Posterior cingulate gyrus (tissue), 11 donors: ENCODE results near the gene NAA80.
A peak's percentile ranks its signal among the peaks of the same experiment; 100 is the strongest.
"Not testable (repeated sequence)": the region's sequence is repeated elsewhere in the genome, so short reads cannot be mapped to it uniquely, and the experiment has no call there.

Experiments used
- DNase-seq, 10 donors: peaks; one replicate each; pipeline versions ENCODE4 v3.0.0 to v3.0.0-alpha.2; 2020 to 2021; ENCODE audit warnings: mixed read lengths in 3 of 10
- intact Hi-C: fragments of 100-400 bp; cut with DNase I; formaldehyde crosslinking; loops from one replicate; pipeline ENCODE4 v1.15.1; 2023

NAA80 gene

DNA sequence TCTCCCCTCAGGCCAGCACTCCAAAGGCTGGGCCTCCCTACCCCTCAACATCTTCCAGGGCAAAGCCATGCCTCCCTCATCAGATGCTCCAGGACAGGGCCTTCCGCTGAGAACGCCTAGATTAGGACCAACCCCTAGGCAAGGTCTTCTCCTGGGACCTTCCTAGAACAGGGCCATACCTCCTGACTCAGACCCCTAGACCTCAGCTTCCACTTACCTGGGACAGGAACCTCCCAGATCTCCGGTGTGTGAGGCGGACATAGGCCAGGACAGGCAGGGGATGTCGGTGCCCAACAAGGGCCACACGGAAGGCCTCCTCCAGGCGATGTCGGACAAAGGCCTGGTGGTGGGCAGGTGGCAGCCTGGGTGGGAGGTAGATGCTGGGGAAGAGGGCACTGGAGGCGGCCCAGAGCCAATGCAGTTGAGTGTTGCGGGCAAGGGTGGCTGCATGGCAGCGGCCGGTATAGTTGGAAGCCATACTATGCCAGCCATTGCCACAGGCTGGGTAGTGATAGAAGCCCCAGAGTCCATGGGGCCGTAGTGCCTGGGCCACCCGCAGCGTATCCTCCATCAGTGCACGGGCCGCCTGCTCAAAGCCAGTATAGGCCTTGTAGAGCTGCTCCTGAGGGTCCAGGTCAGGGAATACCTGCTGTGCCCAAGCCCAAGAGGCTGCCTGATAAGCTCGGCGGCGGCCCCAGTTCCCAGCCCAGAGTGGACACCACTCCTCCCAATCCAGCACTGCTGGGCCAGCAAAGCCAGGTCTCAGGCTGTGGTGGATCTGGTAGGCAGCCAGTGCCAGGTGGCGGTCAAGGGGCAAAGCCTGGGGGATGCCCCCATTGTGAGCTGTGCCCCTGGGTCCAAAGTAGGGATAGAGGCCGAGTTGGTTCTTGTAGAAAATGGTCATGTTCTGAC is 4.5 kb downstream of the NAA80 start:
- intact Hi-C loops: no loop called here
- DNase-seq: no peak

DNA sequence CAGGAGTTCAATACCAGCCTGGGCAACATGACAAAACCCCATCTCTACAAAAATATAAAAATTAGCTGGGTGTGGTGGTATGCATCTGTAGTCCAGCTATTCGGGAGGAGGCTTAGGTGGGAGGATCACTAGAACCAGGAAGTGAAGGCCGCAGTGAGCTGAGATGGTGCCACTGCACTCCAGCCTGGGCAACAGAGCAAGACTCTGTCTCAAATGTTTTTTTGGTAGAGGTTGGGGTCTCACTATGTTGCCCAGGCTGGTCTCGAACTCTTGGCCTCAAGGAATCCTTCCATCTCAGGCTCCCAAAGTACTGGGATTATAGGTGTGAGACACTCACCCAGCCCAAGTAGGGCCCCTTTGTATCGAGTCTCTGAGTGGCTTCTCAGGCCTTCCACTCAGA is 5.1 kb downstream of the NAA80 start:
- DNase-seq: no peak
- intact Hi-C loops: no loop called here

DNA sequence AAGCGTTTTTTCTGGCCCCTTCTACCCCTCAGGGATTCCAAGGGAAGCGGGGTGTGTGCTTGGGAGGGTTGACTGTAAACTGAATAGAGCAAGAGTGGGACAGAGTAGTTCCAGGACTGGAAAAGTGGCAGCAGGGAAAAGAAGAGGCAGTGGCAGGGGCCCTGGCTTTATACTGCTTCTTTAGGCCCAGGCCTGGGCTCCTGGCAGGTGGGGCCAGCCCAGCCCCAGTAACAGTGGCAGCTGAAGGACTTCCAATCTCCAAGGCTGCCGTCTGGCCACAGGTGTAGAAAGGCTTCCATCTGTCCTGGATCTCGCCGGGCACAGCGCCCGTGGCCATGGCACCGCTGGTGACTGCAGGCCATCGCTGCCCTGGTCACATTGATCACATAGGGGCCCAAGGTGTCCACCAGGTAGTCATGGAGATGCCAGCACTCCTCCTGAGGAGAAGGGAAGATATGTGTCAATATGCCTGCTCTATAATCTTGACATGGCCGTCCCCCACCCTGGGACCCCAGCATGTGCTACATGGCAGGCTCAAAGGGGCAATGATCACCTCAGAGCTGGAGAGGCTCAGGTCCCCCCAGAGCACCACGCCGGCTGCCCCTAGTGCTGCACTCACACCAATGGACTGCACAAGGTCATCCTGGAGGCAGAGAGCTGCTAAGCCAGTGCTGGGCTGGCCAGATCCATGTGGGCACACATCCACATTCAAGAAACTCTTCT is 6.0 kb downstream of the NAA80 start:
- DNase-seq: no peak
- intact Hi-C loops: no loop called here

DNA sequence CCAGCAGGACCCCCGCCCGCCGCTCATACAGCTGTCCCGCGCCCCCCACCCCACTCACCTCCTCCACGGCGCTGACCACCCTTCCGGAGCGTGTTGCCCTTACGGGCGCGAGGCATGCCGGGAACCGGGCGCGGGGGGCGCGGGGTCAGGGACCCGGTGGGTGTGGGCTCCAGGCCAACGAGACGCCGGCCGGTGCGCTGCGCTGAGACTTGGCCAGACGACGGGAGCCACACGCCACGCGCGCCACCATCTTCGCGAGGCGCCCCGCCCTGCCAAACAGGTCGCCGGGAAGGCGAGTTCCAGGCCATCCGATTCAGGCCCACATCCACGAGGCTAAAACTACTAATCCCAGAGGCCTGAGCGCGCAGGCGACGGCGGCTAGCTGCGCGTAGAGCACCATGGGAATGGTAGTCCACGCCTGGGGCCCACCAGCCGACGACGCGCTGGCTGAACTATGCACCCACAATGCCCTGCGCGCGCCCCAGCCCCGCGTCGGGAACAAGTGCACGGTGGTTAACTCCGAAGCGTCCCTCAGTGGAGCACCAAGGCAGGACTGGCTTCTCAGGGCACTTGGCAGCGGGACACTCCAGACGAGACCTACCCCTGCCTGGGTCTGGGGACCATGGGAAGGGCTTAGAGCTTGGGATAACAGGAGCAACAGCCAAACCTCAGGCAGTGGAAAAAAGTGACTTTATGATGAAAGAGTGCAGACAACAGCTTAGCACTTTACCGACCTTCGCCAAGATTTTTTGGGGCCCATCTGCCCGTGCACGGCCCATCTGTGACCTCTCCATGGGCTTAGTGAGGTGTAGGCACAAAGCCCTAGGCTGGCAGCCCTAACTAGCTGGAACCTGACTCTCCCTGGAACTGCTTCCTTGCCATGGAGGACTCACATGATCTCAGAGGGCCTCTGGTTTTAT is 6.8 kb downstream of the NAA80 start, which contains the start of gene IFRD2:
IFRD2 (minus strand) TSS at position 271 of the 920 bp plus-strand sequence; CDS start at position 116, 155 bp downstream.
- intact Hi-C loops: no loop called here
- peak; percentile 95 to 100 (median 98) for DNase-seq

DNA sequence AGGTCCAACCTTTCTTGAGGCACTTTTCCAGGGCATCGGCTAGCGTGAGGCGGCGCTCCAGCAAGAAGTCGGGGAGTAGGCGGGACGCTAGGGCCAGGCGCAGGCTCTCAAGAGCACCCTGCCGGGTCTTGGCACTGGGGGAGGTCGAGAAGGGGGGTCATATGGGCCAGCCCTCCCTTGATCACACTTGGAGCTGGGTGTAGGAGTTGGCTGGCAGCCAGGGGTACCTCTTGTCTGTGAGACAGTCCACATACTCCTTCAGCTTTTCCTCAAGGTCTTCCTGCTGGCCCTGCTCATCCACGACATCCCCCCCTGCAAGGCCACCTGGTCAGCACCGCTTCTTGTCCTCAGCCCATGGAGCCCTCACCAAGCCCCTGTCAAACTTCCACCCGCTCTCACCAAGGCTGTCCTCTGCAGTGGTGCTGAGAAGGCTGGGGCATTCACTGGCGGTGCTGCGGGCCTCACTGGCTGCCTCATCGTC is 9.0 kb downstream of the NAA80 start:
- DNase-seq: no peak
- intact Hi-C loops: no loop called here

DNA sequence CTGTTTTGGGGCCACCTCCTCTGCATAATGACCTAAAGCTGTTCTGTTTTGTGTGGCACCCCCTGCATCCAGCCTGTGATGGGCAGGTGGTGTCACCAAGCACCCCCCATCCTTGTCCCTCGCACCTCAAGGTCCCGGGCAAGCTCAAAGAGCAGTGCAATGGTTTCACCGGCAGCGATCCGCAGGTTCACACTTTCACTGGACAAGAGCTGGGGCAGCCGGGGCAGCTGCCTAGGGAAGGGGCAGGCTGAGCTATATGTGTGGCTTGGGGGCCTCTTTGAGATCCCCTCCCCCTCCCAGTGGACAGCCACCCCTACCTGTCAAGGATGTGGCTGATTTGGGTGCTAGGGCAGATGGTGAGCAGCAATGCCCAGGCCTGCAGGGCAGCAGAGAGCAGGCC is 10.1 kb downstream of the NAA80 start:
- intact Hi-C loops: no loop called here
- DNase-seq: no peak

DNA sequence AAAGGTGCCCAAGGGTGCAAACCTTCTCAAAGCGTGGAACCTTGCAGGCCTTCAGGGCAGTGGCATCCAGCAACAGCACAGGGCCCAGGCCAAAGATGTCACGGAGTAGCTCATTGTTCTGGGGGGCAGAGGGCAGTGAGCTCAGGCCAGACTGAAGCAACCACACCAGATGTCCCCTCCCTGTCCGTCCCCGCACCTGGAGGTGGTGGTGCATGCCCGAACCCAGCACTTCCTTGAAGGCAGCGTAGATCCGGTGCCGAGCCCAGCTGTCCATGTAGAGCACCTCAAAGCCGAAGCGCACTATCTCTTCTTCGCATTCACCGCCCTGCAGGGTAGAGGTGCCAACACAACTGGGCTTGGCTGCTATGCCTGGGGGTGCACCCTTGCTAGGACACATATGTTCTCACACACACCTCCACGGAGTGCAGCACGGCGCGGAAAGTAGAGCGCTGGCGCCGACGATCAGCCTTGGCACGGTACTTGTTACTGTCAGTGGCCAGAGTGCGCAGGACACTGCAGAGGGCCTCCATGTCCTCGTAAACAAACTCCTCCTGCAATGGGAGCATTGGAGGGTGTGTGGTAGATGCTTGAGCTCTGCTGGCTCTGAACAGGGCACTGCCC is 10.7 kb downstream of the NAA80 start:
- no peak for DNase-seq
- intact Hi-C loops: no loop called here

DNA sequence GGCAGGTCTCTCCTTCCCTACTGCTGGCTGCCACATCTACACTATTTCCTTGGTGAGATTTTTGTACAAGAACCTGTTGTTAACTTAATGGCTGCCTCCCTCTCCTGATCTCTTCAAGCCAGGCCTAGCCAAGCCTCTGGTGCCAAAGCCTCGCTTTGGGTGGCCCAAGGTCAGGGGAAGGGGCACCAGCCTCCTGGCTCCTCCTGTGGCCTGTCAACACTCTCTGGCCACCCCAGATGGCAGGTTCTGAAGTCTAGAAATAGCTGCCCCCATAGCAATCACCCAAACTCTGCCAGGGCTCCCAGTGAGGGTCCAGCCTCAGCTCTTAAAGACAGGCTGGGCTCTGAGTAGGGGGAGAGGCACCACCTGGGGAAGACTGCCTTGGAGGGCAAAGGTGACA is 11.9 kb downstream of the NAA80 start:
- intact Hi-C loops: no loop called here

DNA sequence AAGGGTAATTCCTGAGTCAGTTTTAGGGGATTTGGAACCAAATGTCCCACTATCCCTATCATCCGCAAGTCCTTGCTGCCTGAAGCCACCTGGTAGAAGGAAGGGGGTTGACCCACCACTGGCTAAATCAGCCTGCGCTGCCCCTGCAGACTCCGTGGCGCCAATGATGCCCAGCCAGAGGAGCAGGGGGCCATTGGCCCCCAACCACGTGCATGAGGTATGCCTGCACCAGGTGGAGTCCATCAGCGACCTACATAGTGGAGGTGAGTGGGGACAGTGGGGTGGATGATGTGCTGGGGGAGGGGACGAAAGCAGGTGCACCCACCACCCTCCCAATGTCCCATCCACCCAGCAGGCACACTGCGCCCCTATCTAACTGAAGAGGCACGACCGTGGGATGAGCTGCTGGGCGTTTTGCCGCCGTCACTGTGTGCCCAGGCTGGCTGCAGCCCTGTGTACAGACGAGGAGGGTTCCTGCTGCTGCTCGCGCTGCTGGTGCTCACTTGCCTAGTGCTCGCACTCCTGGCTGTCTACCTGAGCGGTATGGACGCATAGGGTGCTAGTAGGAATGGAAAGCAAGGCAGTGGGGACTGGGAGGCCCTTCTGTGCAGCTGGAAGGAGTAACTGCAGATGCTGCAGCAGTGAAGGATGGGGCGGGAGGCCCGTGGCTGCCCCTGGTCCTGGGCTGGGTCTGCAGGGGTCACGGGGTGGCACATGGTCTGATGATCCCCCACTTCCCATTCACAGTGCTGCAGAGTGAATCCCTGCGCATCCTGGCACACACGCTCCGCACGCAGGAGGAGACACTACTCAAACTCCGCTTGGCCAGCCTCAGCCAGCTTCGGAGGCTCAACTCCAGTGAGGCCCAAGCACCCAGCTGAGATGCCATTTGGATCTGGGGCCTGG is 12.6 kb downstream of the NAA80 start:
- no peak for DNase-seq
- intact Hi-C loops: no loop called here

More for the DNA sequence above, 11.9 kb downstream of the NAA80 start:
- DNase-seq: no peak

DNA sequence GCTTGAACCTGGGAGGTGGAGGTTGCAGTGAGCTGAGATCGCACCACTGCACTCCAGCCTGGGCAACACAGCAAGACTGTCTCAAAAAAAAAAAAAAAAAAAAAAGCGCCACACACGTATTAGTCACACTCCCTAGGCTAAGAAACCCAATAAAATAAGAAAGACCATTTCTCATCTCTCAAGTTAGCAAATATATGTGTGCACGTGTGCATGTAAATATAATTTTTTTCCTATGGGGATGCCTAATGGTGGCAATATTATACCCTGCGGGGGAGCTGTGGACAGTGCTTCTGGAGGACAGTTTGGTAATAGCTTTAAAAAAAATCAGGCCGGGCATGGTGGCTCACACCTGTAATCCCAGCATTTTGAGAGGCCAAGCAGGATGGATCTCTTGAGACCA is 15.1 kb downstream of the NAA80 start:
- DNase-seq, intact Hi-C loops: not testable (repeated sequence)

DNA sequence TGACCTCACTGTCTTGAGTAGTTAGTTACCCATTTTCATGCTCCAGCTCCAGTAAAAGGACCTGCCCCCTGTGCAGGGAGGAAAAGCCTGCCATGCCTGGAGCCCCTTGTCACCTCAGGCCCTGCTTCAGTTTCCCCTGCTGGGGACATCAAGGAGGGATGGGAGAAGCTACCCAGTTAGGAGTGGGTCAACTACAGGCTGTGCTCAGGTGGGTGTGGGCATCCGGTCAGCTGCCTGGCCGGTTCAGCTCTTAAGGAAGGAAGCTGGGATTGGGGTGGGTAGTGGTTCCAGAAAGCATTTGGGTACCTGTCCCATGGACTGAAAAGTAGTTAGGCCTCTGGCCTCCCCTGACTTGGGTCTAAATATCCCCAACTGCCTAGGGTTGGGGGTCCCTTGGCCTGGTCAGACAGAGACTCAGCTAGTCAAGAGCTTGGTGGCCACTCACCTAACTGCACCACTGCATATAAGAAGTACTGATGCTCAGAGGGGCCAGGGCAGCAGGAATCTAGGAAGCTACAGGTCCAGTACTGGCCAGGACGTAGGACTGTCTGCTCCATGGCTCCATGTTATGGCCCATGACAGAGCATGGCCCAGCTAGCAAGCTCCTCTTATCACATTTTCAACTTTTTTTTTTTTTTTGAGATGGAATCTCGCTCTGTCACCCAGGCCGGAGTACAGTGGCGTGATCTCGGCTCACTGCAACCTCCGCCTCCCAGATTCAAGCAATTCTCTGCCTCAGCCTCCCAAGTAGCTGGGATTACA is 19.8 kb downstream of the NAA80 start:
- no peak for DNase-seq
- intact Hi-C loops: loop anchor here (10.0 kb wide), 1 partner anchor 45 kb away; the partner anchor contains the start of genes HYAL2 and TUSC2

DNA sequence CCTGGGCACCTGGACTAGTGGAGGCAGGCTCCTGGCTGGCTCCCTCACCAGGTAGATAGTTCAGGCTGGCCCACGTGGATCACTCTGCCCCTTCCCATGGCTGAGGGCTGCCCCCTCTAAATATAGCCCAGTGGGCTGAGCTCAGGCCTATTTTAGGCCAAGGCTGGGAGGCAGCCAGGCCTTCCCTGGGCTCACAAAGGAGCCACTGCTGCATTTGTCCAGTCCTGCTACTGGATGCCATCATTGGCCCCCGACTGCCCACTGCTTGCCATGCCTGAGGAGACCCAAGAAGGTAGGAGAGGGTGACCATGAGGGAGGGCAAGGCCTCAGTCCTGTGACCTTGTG is 20.4 kb downstream of the NAA80 start, which contains the start of gene LSMEM2:
LSMEM2 (plus strand) TSS at position 208 of the 345 bp plus-strand sequence; CDS start at position 235, 27 bp downstream.
- intact Hi-C loops: loop anchor here (10.0 kb wide), 1 partner anchor 46 kb away; the partner anchor contains the start of genes HYAL2 and TUSC2
- peak in 2 of 10 donors; percentile 39 to 90 for DNase-seq

DNA sequence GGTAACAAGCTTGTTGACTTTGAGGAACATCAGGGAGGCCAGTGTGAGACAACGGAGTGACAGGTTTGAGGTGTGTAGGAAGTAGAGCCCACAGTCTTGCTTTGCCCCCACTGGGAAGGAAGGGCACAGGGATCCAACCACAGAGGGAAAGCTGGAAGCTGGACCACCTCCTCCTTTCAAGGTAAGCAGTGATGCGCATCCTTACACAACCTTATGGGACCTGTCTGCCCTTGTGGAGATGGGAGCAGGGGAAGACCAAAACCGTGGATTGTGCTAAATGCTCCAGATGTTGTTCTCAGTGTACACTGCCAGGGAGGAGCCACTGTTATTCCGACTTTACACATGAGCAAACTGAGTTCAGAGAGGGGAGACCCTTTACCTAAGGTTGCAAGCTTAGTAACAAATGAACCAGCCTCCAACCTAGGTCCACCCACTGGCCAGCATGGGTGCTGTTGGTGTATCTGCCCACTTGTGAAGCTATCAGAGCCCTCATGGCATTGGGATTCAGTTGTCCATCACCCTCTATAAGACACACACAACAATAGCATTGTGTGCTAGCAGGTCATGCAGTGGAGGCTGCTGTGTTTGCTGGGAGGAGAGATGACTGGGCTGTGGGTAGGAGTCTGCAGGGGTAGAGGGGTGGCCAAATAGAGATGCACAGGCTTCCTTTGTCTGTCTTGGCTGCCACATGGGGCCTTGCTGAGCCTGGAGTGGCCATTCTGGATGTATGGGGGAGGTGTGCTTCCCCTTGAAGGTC is 20.9 kb downstream of the NAA80 start:
- intact Hi-C loops: loop anchor here (10.0 kb wide), 1 partner anchor 46 kb away; the partner anchor contains the start of genes HYAL2 and TUSC2
- peak in 2 of 10 donors; percentile 27 to 92 for DNase-seq

DNA sequence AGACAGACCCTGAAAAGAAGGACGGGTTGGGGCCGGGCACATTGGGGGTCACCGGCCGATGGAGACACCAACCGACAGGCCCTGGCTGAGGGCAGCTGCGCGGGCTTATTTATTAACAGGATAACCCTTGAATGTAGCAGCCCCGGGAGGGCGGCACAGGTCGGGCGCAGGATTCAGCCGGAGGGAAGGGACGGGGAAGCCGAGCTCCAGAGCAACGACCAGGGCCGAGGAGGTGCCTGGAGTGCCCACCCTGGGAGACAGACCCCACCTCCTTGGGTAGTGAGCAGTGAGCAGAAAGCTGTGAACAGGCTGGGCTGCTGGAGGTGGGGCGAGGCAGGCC is 22.5 kb downstream of the NAA80 start:
- DNase-seq: no peak
- intact Hi-C loops: loop anchor here (10.0 kb wide), 1 partner anchor 48 kb away; the partner anchor contains the start of genes HYAL2 and TUSC2

DNA sequence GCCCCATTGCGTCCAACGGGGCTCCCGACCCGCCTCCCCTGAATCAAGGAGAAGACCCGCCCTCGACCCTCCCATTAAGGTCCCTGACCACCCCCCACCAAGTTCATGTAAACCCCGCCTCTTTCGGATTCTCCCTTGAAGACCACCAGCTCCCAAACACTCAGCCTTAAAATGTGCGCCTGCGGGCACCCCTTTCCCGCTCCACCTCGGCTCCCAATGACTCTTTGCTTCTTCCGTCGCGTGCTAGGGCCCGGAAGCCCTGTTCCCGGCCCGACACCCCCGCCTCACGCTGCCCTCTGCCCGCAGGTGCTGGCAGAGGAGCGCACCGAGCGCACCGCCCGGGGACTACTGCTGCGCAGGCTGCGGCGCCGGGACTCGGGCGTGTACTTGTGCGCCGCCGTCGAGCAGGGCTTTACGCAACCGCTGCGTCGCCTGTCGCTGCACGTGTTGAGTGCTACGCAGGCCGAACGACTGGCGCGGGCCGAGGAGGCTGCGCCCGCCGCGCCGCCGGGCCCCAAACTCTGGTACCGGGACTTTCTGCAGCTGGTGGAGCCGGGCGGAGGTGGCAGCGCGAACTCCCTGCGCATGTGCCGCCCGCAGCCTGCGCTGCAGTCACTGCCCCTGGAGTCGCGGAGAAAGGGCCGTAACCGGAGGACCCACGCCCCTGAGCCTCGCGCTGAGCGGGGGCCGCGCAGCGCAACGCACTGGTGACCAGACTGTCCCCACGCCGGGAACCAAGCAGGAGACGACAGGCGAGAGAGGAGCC is 23.0 kb downstream of the NAA80 start:
- intact Hi-C loops: loop anchor here (10.0 kb wide), 1 partner anchor 49 kb away; the partner anchor contains the start of genes HYAL2 and TUSC2
- no peak for DNase-seq
